Measurements from ENCODE around the gene ATXN3. TPM values are rescaled to one million over a fixed set of nuclear protein-coding genes. Genes with fewer than 3 reads are reported as not detected.

The ATXN3 gene
- total and polyA plus RNA-seq, 2 of the 13 experiments (the other 11 are each of a cell fraction or from before 2014, with no cell fraction given) = 14.9 to 17.3 TPM

DNA sequence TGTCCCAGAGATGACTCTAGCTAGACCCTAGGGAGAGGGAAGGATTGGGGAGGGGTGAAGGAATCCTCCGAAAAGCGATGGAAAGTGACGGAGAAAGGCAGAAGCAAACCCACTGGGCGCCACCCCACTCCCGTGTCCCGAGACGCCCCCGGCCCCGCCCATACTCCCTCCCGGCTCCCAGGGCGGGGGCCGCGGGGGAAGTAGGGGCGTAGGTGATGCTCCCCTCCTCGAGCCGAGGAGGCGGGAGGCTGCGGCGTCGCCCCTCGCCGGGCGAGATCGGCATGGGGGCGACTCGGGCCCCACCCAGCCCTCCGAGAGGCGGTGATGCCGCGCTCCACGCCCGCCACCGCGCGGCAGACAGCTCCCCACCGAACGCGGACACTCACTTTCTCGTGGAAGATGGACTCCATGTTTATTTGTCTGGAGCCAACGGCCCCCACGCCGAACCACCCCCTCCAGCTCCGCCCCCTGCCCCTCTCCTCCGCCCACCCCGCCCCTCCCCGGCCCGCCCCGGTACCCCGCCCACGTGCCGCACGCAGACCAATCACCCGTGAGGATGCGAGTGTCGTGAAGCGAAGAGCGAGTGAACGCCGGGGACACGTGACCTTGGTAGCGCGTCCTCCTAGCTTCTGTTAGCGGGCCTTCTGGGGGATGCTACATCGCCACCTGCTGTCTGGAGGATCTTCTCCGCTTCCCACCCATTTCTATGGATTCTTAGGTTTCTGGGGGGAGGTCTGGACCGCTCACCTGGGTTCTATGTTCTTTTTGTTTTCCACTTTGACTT lies at the start of gene ATXN3 (continued):
- TF ChIP-seq, protein P1, sequence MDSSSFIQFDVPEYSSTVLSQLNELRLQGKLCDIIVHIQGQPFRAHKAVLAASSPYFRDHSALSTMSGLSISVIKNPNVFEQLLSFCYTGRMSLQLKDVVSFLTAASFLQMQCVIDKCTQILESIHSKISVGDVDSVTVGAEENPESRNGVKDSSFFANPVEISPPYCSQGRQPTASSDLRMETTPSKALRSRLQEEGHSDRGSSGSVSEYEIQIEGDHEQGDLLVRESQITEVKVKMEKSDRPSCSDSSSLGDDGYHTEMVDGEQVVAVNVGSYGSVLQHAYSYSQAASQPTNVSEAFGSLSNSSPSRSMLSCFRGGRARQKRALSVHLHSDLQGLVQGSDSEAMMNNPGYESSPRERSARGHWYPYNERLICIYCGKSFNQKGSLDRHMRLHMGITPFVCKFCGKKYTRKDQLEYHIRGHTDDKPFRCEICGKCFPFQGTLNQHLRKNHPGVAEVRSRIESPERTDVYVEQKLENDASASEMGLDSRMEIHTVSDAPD (CRISPR knock-in tag; IDR thresholded peaks at IDR 0.05) = no peak
- TF ChIP-seq CENPX (CRISPR knock-in tag; IDR thresholded peaks at IDR 0.05) (no peak), HOXD1 (CRISPR knock-in tag; IDR thresholded peaks at IDR 0.05) (no peak), AGO2 (optimal IDR thresholded peaks at IDR 0.05; ENCODE audit: low read depth, low read length) (peak; percentile 41), CBX5 (CRISPR knock-in tag; IDR thresholded peaks at IDR 0.05; ENCODE audit: borderline replicate concordance) (no peak), CBFB (CRISPR knock-in tag; IDR thresholded peaks at IDR 0.05) (no peak), RORA (CRISPR knock-in tag; IDR thresholded peaks at IDR 0.05) (no peak), TMF1 (CRISPR knock-in tag; IDR thresholded peaks at IDR 0.05; ENCODE audit: low read depth) (no peak), ZFYVE20 (CRISPR knock-in tag; IDR thresholded peaks at IDR 0.05; ENCODE audit: borderline replicate concordance, low read depth) (no peak), HDAC6 (IDR thresholded peaks at IDR 0.05; ENCODE audit: low read depth, low read length) (no peak), ELF1 (CRISPR knock-in tag; IDR thresholded peaks at IDR 0.05) (no peak), JUNB (CRISPR knock-in tag; IDR thresholded peaks at IDR 0.05; ENCODE audit: borderline replicate concordance) (no peak), ZNF543 (CRISPR knock-in tag; IDR thresholded peaks at IDR 0.05) (no peak), ZSCAN22 (CRISPR knock-in tag; IDR thresholded peaks at IDR 0.05) (no peak), ZSCAN31 (CRISPR knock-in tag; IDR thresholded peaks at IDR 0.05; ENCODE audit: low read depth) (no peak), UBTF (CRISPR knock-in tag; IDR thresholded peaks at IDR 0.05) (peak; percentile 26; the same call in 1 of the 2 replicates)
- TF ChIP-seq, protein P2, sequence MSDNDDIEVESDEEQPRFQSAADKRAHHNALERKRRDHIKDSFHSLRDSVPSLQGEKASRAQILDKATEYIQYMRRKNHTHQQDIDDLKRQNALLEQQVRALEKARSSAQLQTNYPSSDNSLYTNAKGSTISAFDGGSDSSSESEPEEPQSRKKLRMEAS (IDR thresholded peaks at IDR 0.05) = peak; percentile 79
- TF ChIP-seq, protein P3, sequence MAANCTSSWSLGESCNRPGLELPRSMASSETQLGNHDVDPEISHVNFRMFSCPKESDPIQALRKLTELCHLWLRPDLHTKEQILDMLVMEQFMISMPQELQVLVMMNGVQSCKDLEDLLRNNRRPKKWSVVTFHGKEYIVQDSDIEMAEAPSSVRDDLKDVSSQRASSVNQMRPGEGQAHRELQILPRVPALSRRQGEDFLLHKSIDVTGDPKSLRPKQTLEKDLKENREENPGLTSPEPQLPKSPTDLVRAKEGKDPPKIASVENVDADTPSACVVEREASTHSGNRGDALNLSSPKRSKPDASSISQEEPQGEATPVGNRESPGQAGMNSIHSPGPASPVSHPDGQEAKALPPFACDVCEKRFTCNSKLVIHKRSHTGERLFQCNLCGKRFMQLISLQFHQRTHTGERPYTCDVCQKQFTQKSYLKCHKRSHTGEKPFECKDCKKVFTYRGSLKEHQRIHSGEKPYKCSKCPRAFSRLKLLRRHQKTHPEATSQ (CRISPR knock-in tag; IDR thresholded peaks at IDR 0.05; ENCODE audit: borderline replicate concordance) = no peak
- TF ChIP-seq, protein P4, sequence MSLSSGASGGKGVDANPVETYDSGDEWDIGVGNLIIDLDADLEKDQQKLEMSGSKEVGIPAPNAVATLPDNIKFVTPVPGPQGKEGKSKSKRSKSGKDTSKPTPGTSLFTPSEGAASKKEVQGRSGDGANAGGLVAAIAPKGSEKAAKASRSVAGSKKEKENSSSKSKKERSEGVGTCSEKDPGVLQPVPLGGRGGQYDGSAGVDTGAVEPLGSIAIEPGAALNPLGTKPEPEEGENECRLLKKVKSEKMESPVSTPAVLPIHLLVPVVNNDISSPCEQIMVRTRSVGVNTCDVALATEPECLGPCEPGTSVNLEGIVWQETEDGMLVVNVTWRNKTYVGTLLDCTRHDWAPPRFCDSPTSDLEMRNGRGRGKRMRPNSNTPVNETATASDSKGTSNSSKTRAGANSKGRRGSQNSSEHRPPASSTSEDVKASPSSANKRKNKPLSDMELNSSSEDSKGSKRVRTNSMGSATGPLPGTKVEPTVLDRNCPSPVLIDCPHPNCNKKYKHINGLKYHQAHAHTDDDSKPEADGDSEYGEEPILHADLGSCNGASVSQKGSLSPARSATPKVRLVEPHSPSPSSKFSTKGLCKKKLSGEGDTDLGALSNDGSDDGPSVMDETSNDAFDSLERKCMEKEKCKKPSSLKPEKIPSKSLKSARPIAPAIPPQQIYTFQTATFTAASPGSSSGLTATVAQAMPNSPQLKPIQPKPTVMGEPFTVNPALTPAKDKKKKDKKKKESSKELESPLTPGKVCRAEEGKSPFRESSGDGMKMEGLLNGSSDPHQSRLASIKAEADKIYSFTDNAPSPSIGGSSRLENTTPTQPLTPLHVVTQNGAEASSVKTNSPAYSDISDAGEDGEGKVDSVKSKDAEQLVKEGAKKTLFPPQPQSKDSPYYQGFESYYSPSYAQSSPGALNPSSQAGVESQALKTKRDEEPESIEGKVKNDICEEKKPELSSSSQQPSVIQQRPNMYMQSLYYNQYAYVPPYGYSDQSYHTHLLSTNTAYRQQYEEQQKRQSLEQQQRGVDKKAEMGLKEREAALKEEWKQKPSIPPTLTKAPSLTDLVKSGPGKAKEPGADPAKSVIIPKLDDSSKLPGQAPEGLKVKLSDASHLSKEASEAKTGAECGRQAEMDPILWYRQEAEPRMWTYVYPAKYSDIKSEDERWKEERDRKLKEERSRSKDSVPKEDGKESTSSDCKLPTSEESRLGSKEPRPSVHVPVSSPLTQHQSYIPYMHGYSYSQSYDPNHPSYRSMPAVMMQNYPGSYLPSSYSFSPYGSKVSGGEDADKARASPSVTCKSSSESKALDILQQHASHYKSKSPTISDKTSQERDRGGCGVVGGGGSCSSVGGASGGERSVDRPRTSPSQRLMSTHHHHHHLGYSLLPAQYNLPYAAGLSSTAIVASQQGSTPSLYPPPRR (CRISPR knock-in tag; IDR thresholded peaks at IDR 0.05; ENCODE audit: borderline replicate concordance) = no peak

Measured in HepG2 (cell line).